ENCODE data around the gene GAS2.

DNA sequence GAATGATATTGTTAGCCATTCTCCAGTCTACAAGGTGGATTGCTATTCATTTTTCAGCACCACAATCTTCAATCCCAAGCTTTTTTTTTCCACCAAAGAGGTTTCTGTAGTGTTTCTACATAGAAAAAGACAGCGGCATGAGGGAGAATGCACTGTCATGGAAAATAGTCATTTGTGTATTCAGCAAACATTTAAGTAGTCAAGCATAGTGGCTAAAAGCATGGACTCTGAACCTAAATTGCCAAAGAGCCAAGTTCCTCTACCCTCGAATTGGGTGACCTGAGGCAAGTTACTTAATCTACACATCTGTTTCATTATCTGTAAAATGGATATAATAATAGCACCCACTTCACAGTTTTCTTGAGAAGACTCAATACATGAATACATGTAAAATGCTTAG lies 14.2 kb downstream of the GAS2 start:
- TF ChIP-seq, protein P1, sequence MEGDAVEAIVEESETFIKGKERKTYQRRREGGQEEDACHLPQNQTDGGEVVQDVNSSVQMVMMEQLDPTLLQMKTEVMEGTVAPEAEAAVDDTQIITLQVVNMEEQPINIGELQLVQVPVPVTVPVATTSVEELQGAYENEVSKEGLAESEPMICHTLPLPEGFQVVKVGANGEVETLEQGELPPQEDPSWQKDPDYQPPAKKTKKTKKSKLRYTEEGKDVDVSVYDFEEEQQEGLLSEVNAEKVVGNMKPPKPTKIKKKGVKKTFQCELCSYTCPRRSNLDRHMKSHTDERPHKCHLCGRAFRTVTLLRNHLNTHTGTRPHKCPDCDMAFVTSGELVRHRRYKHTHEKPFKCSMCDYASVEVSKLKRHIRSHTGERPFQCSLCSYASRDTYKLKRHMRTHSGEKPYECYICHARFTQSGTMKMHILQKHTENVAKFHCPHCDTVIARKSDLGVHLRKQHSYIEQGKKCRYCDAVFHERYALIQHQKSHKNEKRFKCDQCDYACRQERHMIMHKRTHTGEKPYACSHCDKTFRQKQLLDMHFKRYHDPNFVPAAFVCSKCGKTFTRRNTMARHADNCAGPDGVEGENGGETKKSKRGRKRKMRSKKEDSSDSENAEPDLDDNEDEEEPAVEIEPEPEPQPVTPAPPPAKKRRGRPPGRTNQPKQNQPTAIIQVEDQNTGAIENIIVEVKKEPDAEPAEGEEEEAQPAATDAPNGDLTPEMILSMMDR (IDR thresholded peaks at IDR 0.05), result no peak
- TF ChIP-seq EZH2 (IDR thresholded peaks at IDR 0.05; ENCODE audit: borderline replicate concordance, insufficient read depth, low read depth, low read length, poor library complexity, severe bottlenecking), result no peak

Data from B cell (primary cell).